Neural cell (in vitro differentiated cells): ENCODE results near the gene NDST3. TPM values are rescaled to one million over a fixed set of nuclear protein-coding genes. Genes with fewer than 3 reads are reported as not detected.

Source experiments
- H2AFZ ChIP-seq: fragments of 200-600, 300-800 bp; sonication (generic), shearing (Covaris generic); 2 replicates; pipeline ENCODE4 v1.6.0; 2014; ENCODE audit warnings: low read depth, mild to moderate bottlenecking, antibody characterized with exemption, low read length, moderate library complexity
- H3F3A ChIP-seq: fragments of 200-600 bp; shearing (Covaris generic); 2 replicates; pipeline ENCODE4 v1.6.1; 2016; ENCODE audit warnings: mild to moderate bottlenecking, moderate library complexity, mixed read lengths, antibody characterized with exemption, low read length; ENCODE audit not compliant: insufficient read depth, poor library complexity, severe bottlenecking
- H3K27ac ChIP-seq: fragments of 200-600, 300-800 bp; sonication (generic), shearing (Covaris generic); 2 replicates; pipeline ENCODE4 v1.5.1; 2014; ENCODE audit warnings: mild to moderate bottlenecking, low read length, moderate library complexity
- H3K27me3 ChIP-seq: fragments of 300-800, 200-600 bp; sonication (generic), shearing (Covaris generic); 2 replicates; pipeline ENCODE4 v1.6.0; 2014; ENCODE audit warnings: mild to moderate bottlenecking, low read depth, low read length, moderate library complexity; ENCODE audit not compliant: insufficient read depth
- H3K36me3 ChIP-seq: fragments of 300-800, 200-600 bp; sonication (generic), shearing (Covaris generic); 2 replicates; pipeline ENCODE4 v1.5.1; 2014; ENCODE audit warnings: mild to moderate bottlenecking, antibody characterized with exemption, low read length, moderate library complexity; ENCODE audit not compliant: insufficient read depth
- H3K4me2 ChIP-seq: fragments of 300-800, 200-600 bp; sonication (generic), shearing (Covaris generic); 2 replicates; pipeline ENCODE4 v1.6.0; 2014; ENCODE audit warnings: mild to moderate bottlenecking, low read length
- H3K4me3 ChIP-seq: fragments of 300-800, 200-600 bp; sonication (generic), shearing (Covaris generic); 2 replicates; pipeline ENCODE4 v1.5.1; 2014; ENCODE audit warnings: mild to moderate bottlenecking, low read length, moderate library complexity
- H3K79me2 ChIP-seq: fragments of 200-600 bp; shearing (Covaris generic); replicated peaks from 2 replicates; pipeline ENCODE4 v1.6.0; 2014; ENCODE audit warnings: mild to moderate bottlenecking, low read length, moderate library complexity; ENCODE audit not compliant: insufficient read depth
- H3K9ac ChIP-seq: fragments of 300-800, 200-600 bp; sonication (generic), shearing (Covaris generic); 2 replicates; pipeline ENCODE4 v1.6.1; 2016; ENCODE audit warnings: mild to moderate bottlenecking, low read length, mixed read lengths
- H3K9me2 ChIP-seq: fragments of 200-600 bp; shearing (Covaris generic); 2 replicates; pipeline ENCODE4 v1.6.1; 2016; ENCODE audit warnings: mild to moderate bottlenecking, low read length, mixed read lengths; ENCODE audit not compliant: insufficient read depth
- H3K9me3 ChIP-seq: fragments of 200-600, 300-800 bp; sonication (generic), shearing (Covaris generic); 2 replicates; pipeline ENCODE4 v1.6.1; 2016; ENCODE audit warnings: mild to moderate bottlenecking, mixed run types, low read length, moderate library complexity, mixed read lengths
- H4K20me1 ChIP-seq: fragments of 200-600 bp; shearing (Covaris generic); 2 replicates; pipeline ENCODE4 v1.6.1; 2016; ENCODE audit warnings: mild to moderate bottlenecking, mixed run types; ENCODE audit not compliant: insufficient read depth
- CTCF ChIP-seq: fragments of 450-650 bp; IDR thresholded peaks from 2 replicates; pipeline ENCODE4 v1.5.1; 2014; ENCODE audit warnings: antibody characterized with exemption, mild to moderate bottlenecking, moderate library complexity; ENCODE audit not compliant: poor library complexity, severe bottlenecking
- EP300 ChIP-seq: fragments of 450-650 bp; conservative IDR thresholded peaks from 2 replicates; pipeline ENCODE4 v1.6.1; 2014; ENCODE audit warnings: antibody characterized with exemption, mild to moderate bottlenecking, moderate library complexity; ENCODE audit not compliant: poor library complexity, severe bottlenecking
- EZH2 ChIP-seq: fragments of 200-600, 300-800 bp; shearing (Covaris generic), sonication (generic); IDR thresholded peaks from 2 replicates; pipeline ENCODE4 v1.6.1; 2014; ENCODE audit warnings: antibody characterized with exemption, low read length, borderline replicate concordance, mild to moderate bottlenecking; ENCODE audit not compliant: insufficient read depth, poor library complexity, severe bottlenecking
- MXI1 ChIP-seq: fragments of 450-650 bp; conservative IDR thresholded peaks from 2 replicates; pipeline ENCODE4 v1.6.1; 2014; ENCODE audit warnings: antibody characterized with exemption, mild to moderate bottlenecking; ENCODE audit not compliant: poor library complexity, severe bottlenecking
- POLR2AphosphoS5 ChIP-seq: IDR thresholded peaks from 2 replicates; pipeline ENCODE4 v1.6.1; 2012
- RAD21 ChIP-seq: fragments of 450-650 bp; conservative IDR thresholded peaks from 2 replicates; pipeline ENCODE4 v1.6.1; 2014; ENCODE audit warnings: antibody characterized with exemption, mild to moderate bottlenecking, moderate library complexity
- REST ChIP-seq: IDR thresholded peaks from 2 replicates; pipeline ENCODE4 v1.6.1; 2012; ENCODE audit warnings: borderline replicate concordance
- SMC3 ChIP-seq: fragments of 450-650 bp; conservative IDR thresholded peaks from 2 replicates; pipeline ENCODE4 v1.6.1; 2014; ENCODE audit warnings: antibody characterized with exemption, mild to moderate bottlenecking, moderate library complexity; ENCODE audit not compliant: poor library complexity
- TAF1 ChIP-seq: IDR thresholded peaks from 2 replicates; pipeline ENCODE4 v1.6.1; 2012; ENCODE audit warnings: low read depth
- polyA plus RNA-seq: library from polyadenylated mRNA; depleted of rRNA; stranded (reverse); fragments of >200 nt; gene quantifications from 2 replicates; pipeline ENCODE4 v1.2.3, GENCODE V29; 2014

NDST3 gene
- polyA plus RNA-seq, 1 donor from 2014 or later = 4.0 TPM

DNA sequence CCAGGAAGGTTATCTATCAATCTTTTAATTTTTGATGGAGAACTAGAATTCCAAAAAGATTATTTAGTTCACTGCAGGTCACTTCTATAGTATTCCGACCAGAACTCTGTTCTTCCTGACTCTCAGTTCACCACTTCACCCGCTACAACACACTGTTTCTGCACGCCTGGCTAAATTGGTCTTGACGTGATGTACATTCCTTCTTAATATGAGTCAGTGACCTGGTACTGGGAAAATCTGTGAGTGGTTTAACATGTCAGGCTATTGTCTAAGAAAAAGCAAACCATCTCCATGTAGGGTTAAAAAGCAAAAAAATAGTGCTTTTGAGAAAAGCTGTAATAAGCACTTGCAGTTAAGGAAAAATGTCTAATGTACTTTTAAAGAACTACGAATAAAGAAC is 120.4 kb downstream of the NDST3 start:
- Histone ChIP-seq H3K36me3 (no peaks in the 10 kb centered on the region), H3K9me2 (no peaks in the 10 kb centered on the region), H3K27ac (no peak overlapping the region), H3F3A (no peaks in the 10 kb centered on the region), H3K79me2 (no peaks in the 10 kb centered on the region), H3K9me3 (no peaks in the 10 kb centered on the region), H3K4me2 (no peak overlapping the region), H2AFZ (no peak overlapping the region), H3K27me3 (no peaks in the 10 kb centered on the region), H4K20me1 (no peaks in the 10 kb centered on the region), H3K4me3 (no peak overlapping the region), H3K9ac (no peak overlapping the region)
- TF ChIP-seq EP300 (no peak), POLR2AphosphoS5 (no peak), EZH2 (no peak), CTCF (no peak), TAF1 (no peak), REST (no peak), MXI1 (no peak), SMC3 (no peak), RAD21 (no peak)

DNA sequence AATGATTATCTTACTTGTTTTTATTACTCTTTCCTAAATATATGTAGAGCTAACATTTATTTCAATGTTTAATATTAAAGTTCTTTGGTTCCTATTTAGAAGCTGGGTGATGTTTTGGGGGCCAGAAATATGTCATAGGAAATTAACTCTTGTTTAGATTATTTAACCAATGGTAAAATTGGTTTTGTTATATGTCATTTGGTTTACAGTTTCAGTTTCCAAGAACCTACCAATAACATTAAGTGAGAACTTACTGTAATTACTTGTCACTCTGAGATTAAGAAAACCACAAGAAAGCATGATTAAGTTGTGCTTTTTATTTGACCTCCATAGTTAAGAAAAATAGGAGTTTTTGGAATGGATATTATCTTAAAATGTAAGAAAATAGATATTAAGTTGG is 121.2 kb downstream of the NDST3 start:
- Histone ChIP-seq H3K4me2 (no peak overlapping the region), H3K36me3 (no peaks in the 10 kb centered on the region), H3K27ac (no peak overlapping the region), H3K79me2 (no peaks in the 10 kb centered on the region), H3K27me3 (no peaks in the 10 kb centered on the region), H3K9me3 (no peaks in the 10 kb centered on the region), H3K9me2 (no peaks in the 10 kb centered on the region), H3F3A (no peaks in the 10 kb centered on the region), H3K9ac (no peak overlapping the region), H3K4me3 (no peak overlapping the region), H2AFZ (no peak overlapping the region), H4K20me1 (no peaks in the 10 kb centered on the region)
- no peak for TF ChIP-seq EP300
- TF ChIP-seq MXI1 = no peak
- no peak for TF ChIP-seq TAF1
- no peak for TF ChIP-seq POLR2AphosphoS5
- no peak for TF ChIP-seq RAD21
- TF ChIP-seq EZH2 = no peak
- TF ChIP-seq SMC3 = no peak
- TF ChIP-seq CTCF = no peak
- no peak for TF ChIP-seq REST
